Measurements from ENCODE around the gene TEP1. TPM values are rescaled to one million over a fixed set of nuclear protein-coding genes. Genes with fewer than 3 reads are reported as not detected.
A peak's percentile ranks its signal among the peaks of the same experiment; 100 is the strongest.
"Not testable (repeated sequence)": the region's sequence is repeated elsewhere in the genome, so short reads cannot be mapped to it uniquely, and the experiment has no call there.

TEP1 gene
- total RNA-seq, 1 donor from 2014 or later, result 13.2 TPM

GRCh38 chr14:20343092-20343861 lies 70.0 kb downstream of the TEP1 start, which contains the start of gene PARP2:
Gene PARP2, plus strand, starts transcription at chr14:20343635. Its CDS starts 7 bp downstream, at chr14:20343642.
- DNase-seq (ENCODE audit: low spot score), result peak; percentile 100

GRCh38 chr14:20341646-20342045 lies 71.7 kb downstream of the TEP1 start:
- DNase-seq (ENCODE audit: low spot score), result no peak

GRCh38 chr14:20341032-20341431 lies 72.3 kb downstream of the TEP1 start:
- not testable (repeated sequence) for DNase-seq (ENCODE audit: low spot score)

- no peak for DNase-seq (ENCODE audit: low spot score)
These were observed 79.3 kb downstream of the TEP1 start for GRCh38 chr14:20334017-20334416.

GRCh38 chr14:20333494-20333841 lies 79.8 kb downstream of the TEP1 start:
- no peak for DNase-seq (ENCODE audit: low spot score)

DNA sequence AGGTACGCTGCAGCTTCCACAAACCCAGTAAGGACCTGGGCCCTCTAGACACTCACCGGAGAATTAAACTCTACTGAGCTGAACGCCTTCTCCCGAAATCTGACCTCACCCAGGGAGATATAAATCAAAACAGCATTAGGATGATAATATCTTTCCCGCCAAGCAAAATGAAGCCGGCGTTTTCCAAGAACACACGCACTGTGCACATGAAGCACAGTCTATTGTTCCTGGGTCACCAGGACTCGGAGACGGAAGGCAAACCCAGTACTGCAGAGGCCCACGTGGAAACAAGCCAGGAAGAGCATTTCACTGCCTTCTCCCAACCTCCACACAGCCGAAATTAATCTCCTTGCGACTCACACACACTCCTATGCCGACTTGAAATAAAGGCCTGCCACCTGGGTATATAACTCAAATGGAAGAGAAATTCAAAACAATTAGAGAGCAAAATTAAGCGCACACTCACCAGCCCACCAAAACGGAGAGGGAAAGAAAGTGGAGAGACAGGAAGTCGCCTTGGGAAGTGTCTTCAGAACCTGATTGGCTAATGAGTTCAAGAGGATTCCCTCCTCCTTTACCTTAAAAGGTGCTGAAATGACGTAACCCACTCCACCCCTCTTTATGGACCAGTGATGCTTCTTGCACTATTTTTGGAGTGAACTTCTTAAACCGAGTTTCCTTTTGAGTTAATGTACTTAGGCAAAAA lies 80.4 kb downstream of the TEP1 start, which contains the start of gene CCNB1IP1:
TSS of gene CCNB1IP1 (minus strand) at position 492 of the 706 bp plus-strand sequence. CDS start 16,756 bp downstream, outside the sequence.
- peak; percentile 96 for DNase-seq (ENCODE audit: low spot score)

DNA sequence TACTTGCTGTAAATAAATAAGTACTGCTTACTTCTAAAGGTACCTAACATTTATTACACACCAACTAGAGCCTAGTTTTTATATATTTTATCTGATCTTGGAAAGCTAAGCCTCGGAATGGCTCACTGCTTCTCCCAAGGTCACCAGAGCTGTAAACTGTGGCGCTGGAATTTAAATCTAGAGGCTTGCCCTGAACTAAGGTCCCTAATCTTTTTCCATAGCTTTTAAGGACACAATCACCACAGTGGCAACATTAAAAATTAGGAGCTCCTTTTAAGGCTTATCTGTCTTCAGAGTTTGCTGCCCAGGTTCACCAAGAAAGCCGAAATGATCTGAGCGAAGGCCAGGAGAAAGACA lies 80.9 kb downstream of the TEP1 start:
- no peak for DNase-seq (ENCODE audit: low spot score)

- DNase-seq (ENCODE audit: low spot score), result no peak
These were observed 82.2 kb downstream of the TEP1 start for GRCh38 chr14:20331053-20331613.

DNA sequence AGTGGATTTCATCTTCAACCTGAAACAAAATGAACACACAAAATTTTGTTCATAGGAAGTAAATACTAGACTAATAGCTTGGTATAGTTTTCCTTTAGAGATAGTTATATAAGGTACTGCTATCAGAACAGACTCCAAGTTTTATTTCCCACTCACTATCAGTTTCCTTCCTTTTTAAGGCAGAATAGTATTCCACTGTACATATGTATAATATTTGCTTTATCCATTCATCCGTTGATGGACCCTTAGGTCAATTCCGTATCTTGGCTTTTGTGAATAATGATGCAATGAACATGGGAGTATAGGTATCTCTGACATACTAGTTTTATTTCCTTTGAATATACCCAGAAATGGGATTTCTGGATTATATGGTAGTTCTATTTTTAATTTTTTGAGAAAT lies 83.9 kb downstream of the TEP1 start:
- no peak for DNase-seq (ENCODE audit: low spot score)

GRCh38 chr14:20328705-20329104 lies 84.6 kb downstream of the TEP1 start:
- no peak for DNase-seq (ENCODE audit: low spot score)

DNA sequence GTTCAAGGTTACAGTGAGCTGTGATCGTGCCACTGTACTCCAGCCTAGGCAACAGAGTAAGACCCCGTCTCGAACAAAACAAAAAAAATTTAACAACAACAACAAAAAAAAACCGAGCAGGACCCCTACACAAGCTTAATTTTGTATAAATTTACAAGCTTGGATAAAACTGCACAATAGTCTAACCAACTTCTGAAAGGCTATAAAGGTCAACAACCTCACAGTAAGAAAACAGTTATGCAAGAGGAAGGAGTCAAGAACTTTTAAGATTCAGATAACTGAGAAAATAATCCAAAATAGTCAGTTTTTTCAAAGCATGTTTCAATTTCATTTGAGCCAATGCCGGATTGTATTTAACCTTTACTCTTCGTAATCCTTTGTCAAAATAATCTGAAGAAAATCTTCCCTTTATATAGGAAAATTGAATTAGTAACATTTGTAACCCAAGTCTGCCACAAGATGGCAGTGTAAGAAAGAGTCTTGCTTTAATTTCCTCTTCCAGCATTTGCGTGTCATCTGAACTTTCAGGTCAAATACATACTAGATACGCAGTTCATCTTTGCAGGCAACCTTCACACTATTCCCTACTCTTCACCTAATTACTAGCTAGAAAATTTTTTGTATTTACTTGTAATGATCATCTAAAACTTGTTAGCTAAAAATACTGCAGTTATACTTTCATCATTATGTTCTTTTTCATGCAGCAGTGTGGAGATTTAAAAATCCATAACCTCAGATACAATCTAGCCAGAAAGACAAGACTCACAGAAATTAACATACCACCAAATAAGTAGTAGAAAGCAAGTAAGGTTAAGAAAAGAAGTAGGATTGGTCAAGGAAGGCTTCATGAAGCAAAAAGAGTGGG lies 86.1 kb downstream of the TEP1 start:
- DNase-seq (ENCODE audit: low spot score), result peak; percentile 79

- DNase-seq (ENCODE audit: low spot score), result no peak
These were observed 95.6 kb downstream of the TEP1 start for GRCh38 chr14:20317720-20318119.

Other genes with a start within 250 kb of the TEP1 start
- gene OR11G2, start 222.6 kb downstream of the TEP1 start, total RNA-seq (ENCODE audit: insufficient read depth, low replicate concordance), result not detected
- gene OR11H6, start 189.8 kb downstream of the TEP1 start, total RNA-seq (ENCODE audit: insufficient read depth, low replicate concordance), result 1.2 TPM
- gene OR11H7, start 184.5 kb downstream of the TEP1 start, total RNA-seq (ENCODE audit: insufficient read depth, low replicate concordance), result not detected
- 0.96 TPM for gene OR11H4, start 174.2 kb downstream of the TEP1 start, total RNA-seq (ENCODE audit: insufficient read depth, low replicate concordance)
- 28.4 TPM for gene TTC5, start 107.5 kb downstream of the TEP1 start, total RNA-seq (ENCODE audit: insufficient read depth, low replicate concordance)
- 67.4 TPM for gene CCNB1IP1, start 80.2 kb downstream of the TEP1 start, total RNA-seq (ENCODE audit: insufficient read depth, low replicate concordance)
- 11.3 TPM for gene PARP2, start 69.9 kb downstream of the TEP1 start, total RNA-seq (ENCODE audit: insufficient read depth, low replicate concordance)
- gene KLHL33, start 22.7 kb upstream of the TEP1 start, total RNA-seq (ENCODE audit: insufficient read depth, low replicate concordance), result 6.3 TPM
- 59.0 TPM for gene OSGEP, start 41.3 kb upstream of the TEP1 start, total RNA-seq (ENCODE audit: insufficient read depth, low replicate concordance)
- 25.5 TPM for gene APEX1, start 41.7 kb upstream of the TEP1 start, total RNA-seq (ENCODE audit: insufficient read depth, low replicate concordance)
- 6.5 TPM for gene PIP4P1, start 47.9 kb upstream of the TEP1 start, total RNA-seq (ENCODE audit: insufficient read depth, low replicate concordance)
- 13.7 TPM for gene PNP, start 55.9 kb upstream of the TEP1 start, total RNA-seq (ENCODE audit: insufficient read depth, low replicate concordance)
- 4.8 TPM for gene RNASE10, start 92.0 kb upstream of the TEP1 start, total RNA-seq (ENCODE audit: insufficient read depth, low replicate concordance)
- 9.6 TPM for gene RNASE9, start 147.5 kb upstream of the TEP1 start, total RNA-seq (ENCODE audit: insufficient read depth, low replicate concordance)
- 1.2 TPM for gene RNASE11, start 174.5 kb upstream of the TEP1 start, total RNA-seq (ENCODE audit: insufficient read depth, low replicate concordance)
- 5.8 TPM for gene RNASE12, start 177.9 kb upstream of the TEP1 start, total RNA-seq (ENCODE audit: insufficient read depth, low replicate concordance)
- gene OR6S1, start 228.2 kb upstream of the TEP1 start, total RNA-seq (ENCODE audit: insufficient read depth, low replicate concordance), result 1.4 TPM